DMS153 (cell line): ENCODE results near the gene ARVCF.
"Not testable (repeated sequence)": the region's sequence is repeated elsewhere in the genome, so short reads cannot be mapped to it uniquely, and the experiment has no call there.

ENCODE experiments used
- DNase-seq: peaks from one replicate; lab custom pipeline; 2025; lab: John Stamatoyannopoulos, UW

ARVCF gene

GRCh38 chr22:19936513-19936912 is 80.1 kb downstream of the ARVCF start:
- DNase-seq = no peak

DNA sequence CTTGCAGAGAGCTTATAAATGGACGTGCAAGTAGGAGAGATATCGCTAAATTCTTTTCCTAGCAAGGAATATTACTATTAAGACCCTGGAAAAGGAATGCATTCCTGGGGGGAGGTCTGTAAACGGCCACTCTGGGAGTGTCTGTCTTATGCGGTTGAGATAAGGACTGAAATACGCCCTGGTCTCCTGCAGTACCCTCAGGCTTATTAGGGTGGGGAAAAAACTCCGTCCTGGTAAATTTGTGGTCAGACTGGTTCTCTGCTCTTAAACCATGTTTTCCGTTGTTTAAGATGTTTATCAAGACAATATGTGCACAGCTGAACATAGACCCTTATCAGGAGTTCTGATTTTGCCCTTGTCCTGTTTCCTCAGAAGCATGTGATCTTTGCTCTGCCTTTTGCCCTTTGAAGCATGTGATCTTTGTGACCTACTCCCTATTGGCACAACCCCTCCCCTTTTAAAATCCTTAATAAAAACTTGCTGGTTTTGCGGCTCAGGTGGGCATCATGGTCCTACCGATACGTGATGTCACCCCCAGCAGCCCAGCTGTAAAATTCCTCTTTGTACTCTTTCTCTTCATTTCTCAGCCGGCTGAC is 81.4 kb downstream of the ARVCF start:
- not testable (repeated sequence) for DNase-seq

DNA sequence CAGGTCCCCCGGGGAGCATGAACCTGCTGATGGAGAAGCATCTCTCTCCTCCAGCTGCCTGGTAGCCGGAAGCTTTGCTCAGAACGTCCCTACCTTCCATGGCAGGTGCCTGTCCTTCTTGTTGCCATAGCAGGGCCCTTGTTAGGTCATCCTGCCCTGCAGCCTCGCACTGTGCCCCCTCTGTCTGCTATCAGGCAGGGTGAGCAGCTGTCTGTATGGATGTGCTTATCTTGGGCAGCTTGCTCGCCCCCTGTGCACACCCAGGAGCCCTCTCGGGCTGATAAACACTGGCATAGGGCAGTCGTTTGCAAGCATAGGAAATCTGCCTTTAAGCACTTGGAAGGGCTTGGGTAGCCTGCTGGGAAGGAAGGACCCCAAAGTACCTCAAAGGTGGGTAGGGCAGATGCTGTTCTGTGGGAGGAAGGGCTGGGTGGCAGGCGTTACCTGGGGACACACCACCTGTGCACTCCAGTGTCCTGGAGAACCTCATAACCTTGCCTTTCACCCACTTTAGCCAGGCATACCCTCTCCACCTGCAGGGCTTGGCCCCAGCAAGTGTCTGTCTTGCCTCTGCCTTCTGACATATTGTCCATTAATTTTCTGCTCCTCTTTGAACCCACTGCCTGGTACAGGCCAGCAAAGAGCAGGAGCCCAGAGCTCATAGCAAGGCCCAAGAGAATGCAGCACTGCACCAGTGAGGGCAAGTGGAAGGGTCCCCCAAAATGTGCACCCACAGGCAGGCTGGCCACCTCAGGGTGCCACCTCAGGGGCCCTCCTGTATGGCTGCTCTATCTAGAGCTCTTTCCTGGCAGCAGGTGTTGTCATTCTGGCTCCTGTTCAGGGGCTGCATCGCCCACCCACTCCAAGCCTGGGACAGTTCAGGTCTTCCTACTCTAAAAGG is 83.0 kb downstream of the ARVCF start:
- DNase-seq = peak; percentile 43

- DNase-seq = peak; percentile 37
Observed at GRCh38 chr22:19932367-19933206, 84.0 kb downstream of the ARVCF start.

DNA sequence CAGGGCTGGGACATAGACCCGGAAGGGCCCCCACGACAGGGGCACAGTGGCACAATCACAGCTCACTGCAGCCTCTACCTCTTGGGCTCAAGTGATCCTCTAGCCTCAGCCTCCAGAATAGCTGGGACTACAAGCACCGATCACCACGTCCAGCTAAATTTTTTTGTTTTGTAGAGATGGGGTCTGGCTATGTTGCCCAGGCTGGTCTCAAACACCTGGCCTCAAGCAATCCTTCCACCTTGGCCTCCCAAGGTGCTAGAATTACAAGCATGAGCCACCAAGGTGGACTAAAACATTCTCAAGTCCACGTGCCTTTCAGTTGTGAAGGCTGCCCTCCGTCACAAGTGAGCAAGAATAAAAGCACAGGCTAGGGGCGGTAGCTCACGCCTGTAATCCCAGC is 85.1 kb downstream of the ARVCF start:
- DNase-seq = no peak

GRCh38 chr22:19930551-19931486 is 85.8 kb downstream of the ARVCF start:
- DNase-seq = no peak

GRCh38 chr22:19929586-19930550 is 86.8 kb downstream of the ARVCF start:
- no peak for DNase-seq

DNA sequence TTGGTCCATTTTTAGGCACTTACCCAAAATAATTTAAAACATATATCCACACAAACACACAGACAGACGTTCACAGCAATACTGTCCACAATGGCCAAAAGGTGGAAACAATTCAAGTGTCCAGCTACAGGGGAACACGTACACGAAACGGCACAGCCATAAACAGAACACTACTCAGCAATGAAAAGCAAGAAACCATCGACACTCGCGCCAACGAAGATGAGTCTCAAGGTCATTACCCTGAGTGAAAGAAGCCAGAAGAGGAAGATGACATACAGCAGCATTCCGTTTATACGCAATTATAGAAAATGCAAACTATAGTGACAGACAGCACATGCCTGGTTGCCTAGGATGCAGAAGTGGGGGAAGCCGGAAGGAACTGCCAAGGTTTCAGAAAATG is 88.4 kb downstream of the ARVCF start:
- DNase-seq = no peak

DNA sequence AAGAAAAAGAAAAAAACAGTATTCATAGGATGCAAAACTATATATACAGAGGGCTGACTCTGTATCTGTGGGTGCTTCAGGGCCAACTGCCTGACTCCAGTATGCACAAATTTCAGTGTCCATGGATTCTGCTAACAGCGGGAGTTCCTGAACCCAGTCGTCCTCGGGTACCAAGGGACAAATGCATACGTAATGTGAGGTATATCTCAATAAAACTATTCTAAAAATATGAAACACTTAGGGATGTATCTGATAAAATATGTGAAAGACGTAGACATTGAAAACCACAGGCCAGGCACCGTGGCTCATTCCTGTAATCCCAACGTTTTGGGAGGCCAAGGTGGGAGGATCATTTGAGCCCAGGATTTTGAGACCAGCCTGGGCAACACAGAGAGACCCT is 88.9 kb downstream of the ARVCF start:
- no peak for DNase-seq

DNA sequence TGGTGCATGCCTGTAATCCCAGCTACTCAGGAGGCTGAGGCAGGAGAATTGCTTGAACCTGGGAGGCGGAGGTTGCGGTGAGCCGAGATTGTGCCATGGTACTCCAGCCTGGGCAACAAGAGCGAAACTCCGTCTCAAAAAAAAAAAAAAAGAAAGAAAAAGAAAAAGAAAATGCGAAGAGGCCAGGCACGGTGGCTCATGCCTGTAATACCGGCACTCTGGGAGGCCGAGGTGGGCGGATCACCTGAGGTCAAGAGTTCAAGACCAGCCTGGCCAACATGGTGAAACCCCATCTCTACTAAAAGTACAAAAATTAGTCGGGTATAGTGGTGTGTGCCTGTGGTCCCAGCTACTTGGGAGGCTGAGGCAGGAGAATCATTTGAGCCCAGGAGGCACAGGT is 90.6 kb downstream of the ARVCF start:
- not testable (repeated sequence) for DNase-seq

DNA sequence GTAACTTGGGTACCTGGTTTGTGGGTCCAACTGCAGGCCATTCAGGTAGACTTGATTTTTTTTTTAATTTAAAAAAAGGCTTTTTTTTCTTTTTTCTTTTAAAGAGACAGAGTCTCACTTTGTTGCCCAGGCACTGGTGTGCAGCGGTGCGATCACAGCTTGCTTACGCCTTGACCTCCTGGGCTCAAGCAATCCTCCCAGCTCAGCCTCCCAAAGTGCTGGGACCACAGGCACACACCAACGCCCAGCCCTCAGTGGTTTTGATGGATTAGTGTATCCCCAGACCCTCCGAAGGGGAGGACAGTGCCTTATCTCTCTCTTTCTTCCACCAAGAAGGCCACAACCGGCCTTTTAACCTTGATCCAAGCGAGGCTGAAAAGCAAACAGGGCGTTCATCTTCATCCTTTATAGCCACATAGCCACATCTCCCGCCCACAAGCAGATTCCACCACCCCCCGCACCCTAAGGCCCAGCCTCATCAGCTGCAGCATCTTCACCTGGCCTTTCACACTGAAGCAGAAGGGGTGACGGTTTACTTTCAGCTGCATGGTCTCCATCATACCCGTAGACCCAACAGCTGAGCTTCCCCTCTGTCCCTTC is 92.6 kb downstream of the ARVCF start:
- DNase-seq = no peak

GRCh38 chr22:19921544-19922081 is 95.0 kb downstream of the ARVCF start:
- no peak for DNase-seq
